ENCODE measurements around the gene ABCA10.
"Not testable (repeated sequence)": the region's sequence is repeated elsewhere in the genome, so short reads cannot be mapped to it uniquely, and the experiment has no call there.

The ABCA10 gene

DNA sequence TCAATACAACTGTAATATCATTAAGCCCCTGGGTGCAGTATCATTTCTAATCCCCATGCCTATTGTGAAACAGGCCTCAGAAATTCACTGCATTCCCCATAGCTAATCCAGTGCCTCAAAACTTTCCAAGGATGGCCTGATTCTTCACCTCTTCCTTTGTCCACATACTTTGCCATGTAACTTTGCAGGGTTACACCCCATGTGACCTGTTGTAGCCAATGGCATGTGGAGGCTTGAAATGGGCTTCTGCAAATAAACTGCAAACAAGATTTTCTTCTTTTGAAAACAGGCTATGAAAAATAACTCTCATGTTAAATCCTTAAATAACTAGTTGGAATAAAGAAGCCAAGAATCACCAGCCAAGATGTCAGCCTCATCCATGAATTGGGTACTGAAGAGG lies 35.9 kb downstream of the ABCA10 start:
- Mint-ChIP-seq H3K4me1 (no peaks in the 10 kb centered on the region), H3K27ac (no peak overlapping the region), H3K27me3 (no peaks in the 10 kb centered on the region), H3K36me3 (peaks cover 5% of the 10 kb centered on the region), H3K9me3 (peaks cover 6% of the 10 kb centered on the region), H3K4me3 (no peak overlapping the region)

DNA sequence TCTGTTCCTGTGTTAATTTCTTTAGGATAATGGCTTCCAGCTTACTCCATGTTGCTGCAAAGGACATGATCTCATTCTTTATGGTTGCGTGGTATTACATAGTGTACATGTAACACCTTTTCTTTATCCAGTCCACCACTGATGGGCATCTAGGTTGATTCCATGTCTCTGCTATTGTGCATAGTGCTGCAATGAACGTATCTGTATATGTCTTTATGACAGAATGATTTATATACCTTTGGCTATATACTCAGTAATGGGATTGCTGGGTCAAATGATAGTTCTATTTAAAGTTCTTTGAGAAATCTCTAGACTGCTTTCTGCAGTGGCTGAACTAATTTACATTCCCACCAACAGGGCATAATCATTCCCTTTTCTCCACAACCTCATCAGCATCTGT lies 39.8 kb downstream of the ABCA10 start:
- Mint-ChIP-seq H3K4me3 (no peak overlapping the region), H3K4me1 (no peaks in the 10 kb centered on the region), H3K9me3 (no peaks in the 10 kb centered on the region), H3K36me3 (peaks cover 3% of the 10 kb centered on the region), H3K27ac (no peak overlapping the region), H3K27me3 (no peaks in the 10 kb centered on the region)

DNA sequence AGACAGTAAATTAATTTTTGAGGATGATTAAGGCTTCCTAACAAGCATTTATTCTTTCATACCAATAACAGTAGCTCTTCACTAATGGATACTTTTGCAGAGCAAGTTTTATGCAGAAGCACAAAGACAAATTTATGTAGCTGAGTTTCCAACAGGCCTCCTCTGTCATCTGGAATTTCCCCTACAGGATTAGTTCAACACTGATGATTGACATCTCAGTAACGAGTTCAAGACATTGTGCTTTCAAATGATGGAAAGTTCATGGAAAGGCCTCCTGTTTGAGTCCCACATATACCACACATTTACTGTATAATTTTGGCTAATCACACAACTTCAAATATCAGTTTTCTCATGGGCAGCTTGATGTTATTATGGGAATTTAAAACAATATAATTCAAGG lies 40.6 kb downstream of the ABCA10 start:
- no peaks in the 10 kb centered on the region for H3K27me3 Mint-ChIP-seq
- H3K27ac Mint-ChIP-seq, result no peak overlapping the region
- no peaks in the 10 kb centered on the region for H3K4me1 Mint-ChIP-seq
- no peak overlapping the region for H3K4me3 Mint-ChIP-seq
- H3K9me3 Mint-ChIP-seq, result no peaks in the 10 kb centered on the region
- H3K36me3 Mint-ChIP-seq, result peaks cover 3% of the 10 kb centered on the region

DNA sequence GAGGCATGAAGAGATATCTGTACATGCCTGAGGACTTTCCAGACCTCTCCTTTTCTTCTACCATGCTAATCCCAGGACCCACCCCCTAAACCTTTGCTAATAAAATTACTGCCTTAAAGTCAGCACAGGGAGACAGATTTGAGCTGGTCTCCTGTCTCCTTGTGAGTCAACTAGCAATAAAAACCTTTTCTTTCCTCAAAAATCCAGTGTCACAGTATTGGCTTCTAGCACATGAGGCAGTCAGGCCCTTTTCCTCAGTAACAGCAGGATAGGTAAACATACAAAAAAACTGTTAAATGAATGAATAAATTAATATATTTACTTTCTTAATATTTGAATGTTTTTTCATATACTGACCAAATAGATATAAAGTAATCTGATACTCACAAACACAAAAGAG lies 41.3 kb downstream of the ABCA10 start:
- Mint-ChIP-seq H3K4me1 (no peaks in the 10 kb centered on the region), H3K9me3 (no peaks in the 10 kb centered on the region), H3K27me3 (no peaks in the 10 kb centered on the region), H3K27ac (no peak overlapping the region), H3K36me3 (peaks cover 1% of the 10 kb centered on the region), H3K4me3 (no peak overlapping the region)

DNA sequence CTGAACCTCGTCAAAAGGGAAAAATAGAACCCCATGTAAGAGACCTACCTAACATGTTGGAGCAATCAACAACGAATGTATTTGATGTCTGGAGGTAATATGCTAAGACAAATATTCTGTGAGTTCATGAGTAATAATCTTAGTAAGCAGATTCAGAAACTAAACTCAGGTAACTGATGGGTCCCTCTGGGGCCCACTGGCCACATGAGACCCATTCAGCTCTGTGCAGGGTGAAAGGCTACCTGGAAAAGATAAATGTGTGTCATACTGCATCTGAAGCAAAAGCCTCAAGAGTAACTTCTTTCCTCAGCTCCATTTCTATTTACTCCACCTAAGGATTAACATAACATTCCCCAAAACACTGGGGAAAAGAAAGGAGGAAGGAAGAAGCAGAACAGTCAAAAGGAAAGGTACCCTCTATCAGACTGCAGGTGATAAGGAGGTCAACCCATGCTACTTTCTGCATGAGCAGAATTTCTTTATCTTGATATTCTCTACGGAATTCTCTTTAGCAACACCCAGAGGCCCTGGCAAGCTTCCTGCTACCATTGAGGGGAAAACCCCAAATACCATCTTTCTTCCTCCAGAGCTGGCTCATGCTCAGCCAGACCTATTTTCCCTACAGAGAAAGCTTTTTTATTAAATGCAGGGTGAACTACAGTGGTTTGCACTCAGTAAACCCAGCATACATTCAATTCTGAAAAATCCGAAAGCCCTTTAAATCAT lies 49.2 kb downstream of the ABCA10 start:
- Mint-ChIP-seq H3K9me3 (no peaks in the 10 kb centered on the region), H3K27me3 (no peaks in the 10 kb centered on the region), H3K36me3 (peaks cover 3% of the 10 kb centered on the region), H3K27ac (no peak overlapping the region), H3K4me3 (no peak overlapping the region), H3K4me1 (no peaks in the 10 kb centered on the region)

DNA sequence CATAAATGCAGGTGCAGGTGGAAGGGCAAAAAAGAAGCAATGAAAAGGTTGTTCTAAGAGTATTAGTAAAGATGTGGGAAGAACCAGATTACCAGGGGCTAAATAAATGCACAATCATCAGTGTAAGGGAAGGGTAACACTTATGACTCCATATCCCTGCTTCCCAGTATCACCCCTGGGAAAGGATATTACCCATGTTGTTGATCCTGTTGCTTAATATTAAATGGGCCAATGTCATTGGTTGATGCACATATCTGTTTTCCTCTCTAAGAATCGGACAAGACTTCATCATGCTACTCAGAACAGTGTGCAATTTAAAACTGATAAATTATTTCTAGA lies 52.2 kb downstream of the ABCA10 start:
- Mint-ChIP-seq H3K9me3 (no peaks in the 10 kb centered on the region), H3K27ac (no peak overlapping the region), H3K4me1 (no peaks in the 10 kb centered on the region), H3K27me3 (no peaks in the 10 kb centered on the region), H3K4me3 (no peak overlapping the region), H3K36me3 (peaks cover 2% of the 10 kb centered on the region)

DNA sequence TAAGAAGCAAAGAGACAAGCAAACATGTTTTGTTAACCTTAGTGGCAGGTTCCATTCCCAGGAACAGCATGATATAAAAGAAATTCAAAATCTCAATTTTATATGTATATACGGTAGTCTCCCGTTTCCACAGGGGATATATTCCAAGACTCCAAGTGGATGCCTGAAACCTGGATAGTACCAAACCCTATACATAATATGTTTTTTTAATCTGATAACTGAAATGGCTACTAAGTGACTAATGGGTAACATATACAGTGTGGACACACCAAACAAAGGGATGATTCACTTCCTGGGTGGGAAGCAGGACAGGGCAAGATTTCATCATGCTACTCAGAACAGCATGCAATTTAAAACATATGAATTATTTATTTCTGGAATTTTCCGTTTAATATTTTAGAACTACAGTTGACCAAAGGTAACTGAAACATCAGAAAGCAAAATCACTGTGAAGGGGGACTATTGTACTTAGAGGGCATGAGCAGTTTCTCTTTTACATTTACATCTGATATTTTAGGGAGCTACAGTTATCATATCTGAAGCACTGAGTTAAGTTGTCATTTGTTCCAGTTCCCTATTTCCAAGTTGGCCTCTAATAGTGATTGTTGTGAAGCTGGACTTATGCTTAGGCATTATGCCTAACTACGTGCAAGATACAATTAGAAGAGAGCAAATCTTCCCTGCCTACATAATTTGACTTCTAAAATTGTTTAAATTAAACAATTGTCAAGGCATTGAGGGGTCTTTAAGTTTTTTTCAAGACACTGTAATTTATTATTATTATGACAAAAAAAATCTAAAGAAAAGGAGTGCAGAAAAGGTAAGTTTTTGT lies 52.8 kb downstream of the ABCA10 start:
- Mint-ChIP-seq H3K27ac (no peak overlapping the region), H3K9me3 (no peaks in the 10 kb centered on the region), H3K36me3 (peaks cover 2% of the 10 kb centered on the region), H3K4me3 (no peak overlapping the region), H3K27me3 (no peaks in the 10 kb centered on the region), H3K4me1 (no peaks in the 10 kb centered on the region)

DNA sequence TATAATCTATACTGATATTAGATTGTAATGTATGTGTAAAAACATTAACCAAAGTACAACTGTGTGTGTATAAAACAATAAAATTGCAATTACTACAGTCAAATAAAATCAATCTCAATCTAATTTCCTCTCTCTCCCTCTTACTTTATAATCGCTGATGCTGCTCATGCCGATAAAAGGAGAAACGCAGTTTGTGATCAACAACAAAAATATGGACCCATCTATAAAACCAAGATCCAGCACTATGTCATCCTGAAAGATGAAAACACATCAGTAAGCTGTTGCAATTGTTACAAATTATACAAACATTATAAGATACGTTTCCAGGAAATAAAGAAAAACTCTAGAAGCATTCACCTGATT lies 53.4 kb downstream of the ABCA10 start:
- Mint-ChIP-seq H3K4me3 (no peak overlapping the region), H3K27ac (no peak overlapping the region), H3K36me3 (peaks cover 2% of the 10 kb centered on the region), H3K4me1 (no peaks in the 10 kb centered on the region), H3K9me3 (no peaks in the 10 kb centered on the region), H3K27me3 (no peaks in the 10 kb centered on the region)

DNA sequence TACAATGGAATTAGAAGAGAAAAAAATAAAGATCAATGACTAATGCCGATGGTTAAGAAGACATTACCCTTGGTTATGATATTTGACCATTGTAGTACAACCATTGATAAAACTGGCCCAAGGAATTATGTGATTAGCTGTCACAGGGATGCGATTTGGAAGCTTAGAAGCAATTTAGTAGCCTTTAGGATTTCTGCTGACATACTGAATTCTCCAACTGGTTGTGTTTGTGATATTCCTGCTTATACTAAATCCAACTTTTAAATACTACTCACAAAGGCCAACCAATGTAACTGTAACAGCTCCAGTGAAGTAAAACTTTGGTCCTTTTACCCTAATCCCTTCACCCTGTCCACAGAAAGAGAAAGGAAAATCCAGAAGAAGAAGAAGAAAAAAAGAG lies 55.5 kb downstream of the ABCA10 start:
- Mint-ChIP-seq H3K9me3 (no peaks in the 10 kb centered on the region), H3K4me1 (no peaks in the 10 kb centered on the region), H3K36me3 (peaks cover 7% of the 10 kb centered on the region), H3K4me3 (no peak overlapping the region), H3K27ac (no peak overlapping the region), H3K27me3 (no peaks in the 10 kb centered on the region)

DNA sequence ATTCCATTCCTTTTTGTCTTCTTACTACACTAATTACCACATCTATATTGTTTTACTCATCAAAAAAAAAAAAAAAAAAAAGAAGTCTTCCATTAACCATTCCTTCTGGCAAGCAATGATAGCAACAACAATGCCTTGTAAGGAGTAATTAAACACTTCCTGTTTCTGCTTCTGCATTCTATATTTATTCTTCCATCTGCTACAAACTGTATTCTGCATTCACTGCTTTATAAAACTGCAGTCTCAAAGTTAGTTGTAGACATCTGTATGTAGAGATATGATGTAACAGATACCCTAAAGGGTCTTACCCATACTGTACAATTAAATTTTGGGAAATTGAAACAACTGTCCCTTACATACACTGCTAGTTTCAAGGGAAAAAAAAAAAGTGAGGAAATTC lies 58.2 kb downstream of the ABCA10 start:
- H3K9me3 Mint-ChIP-seq, result no peaks in the 10 kb centered on the region
- no peak overlapping the region for H3K4me3 Mint-ChIP-seq

DNA sequence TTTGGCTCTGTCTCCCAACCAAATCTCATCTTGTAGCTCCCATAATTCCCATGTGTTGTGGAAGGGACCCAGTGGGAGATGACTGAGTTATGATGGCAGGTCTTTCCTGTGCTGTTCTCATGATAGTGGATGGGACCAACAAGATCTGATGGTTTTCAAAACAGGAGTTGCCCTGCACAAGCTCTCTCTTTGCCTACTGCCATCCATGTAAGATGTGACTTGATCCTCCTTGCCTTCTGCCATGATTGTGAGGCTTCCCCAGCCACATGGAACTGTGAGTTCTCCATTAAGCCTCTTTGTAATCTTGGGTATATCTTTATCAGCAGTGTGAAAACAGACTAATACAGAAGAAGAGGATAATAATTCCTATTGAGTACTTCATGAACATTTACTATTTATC lies 60.0 kb downstream of the ABCA10 start:
- H3K4me1 Mint-ChIP-seq, H3K9me3 Mint-ChIP-seq, H3K4me3 Mint-ChIP-seq, H3K27me3 Mint-ChIP-seq, H3K27ac Mint-ChIP-seq: not testable (repeated sequence)
- peaks cover 12% of the 10 kb centered on the region for H3K36me3 Mint-ChIP-seq

More for the DNA sequence above, 58.2 kb downstream of the ABCA10 start:
- H3K27ac Mint-ChIP-seq, result no peak overlapping the region
- H3K27me3 Mint-ChIP-seq, result no peaks in the 10 kb centered on the region
- H3K4me1 Mint-ChIP-seq, result no peaks in the 10 kb centered on the region
- peaks cover 13% of the 10 kb centered on the region for H3K36me3 Mint-ChIP-seq

DNA sequence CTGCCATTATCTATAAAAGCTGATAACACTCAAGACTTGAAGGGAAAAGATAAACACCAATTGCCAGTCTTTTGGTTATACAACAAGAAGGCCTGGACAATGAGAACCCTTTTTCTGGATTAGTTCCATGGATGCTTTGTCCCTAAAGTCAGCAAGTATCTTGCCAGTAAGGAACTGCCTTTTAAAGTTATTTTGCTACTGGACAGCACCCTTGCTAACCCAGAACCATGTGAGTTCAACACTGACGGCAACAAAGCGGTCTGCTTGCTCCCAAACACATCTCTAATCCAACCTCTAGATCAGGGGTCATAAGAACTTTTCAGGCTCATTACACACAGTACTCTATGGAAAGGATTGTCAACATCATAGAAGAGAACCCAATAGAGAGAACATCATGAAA lies 61.7 kb downstream of the ABCA10 start:
- Mint-ChIP-seq H3K4me1 (no peaks in the 10 kb centered on the region), H3K36me3 (peaks cover 12% of the 10 kb centered on the region), H3K4me3 (no peak overlapping the region), H3K27me3 (no peaks in the 10 kb centered on the region), H3K9me3 (no peaks in the 10 kb centered on the region), H3K27ac (no peak overlapping the region)

DNA sequence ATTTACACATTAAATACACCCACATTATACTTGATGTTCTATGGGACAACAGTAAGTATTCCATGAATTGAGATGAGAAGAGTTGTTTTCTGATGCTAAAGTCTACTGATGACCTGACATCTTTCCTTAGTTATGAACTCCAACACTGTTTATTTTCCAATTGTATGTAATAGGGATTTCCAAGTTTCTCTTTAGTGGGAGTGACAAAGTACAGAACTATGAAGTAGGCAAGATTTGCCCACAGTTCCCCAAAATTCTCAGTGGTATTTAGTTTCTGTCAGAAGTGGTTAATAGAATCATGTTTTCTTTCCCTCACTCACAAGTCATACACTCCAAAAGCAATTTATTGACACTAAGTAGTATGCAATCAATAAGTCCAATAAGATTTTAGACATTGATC lies 64.4 kb downstream of the ABCA10 start:
- peaks cover 10% of the 10 kb centered on the region for H3K36me3 Mint-ChIP-seq
- no peak overlapping the region for H3K27ac Mint-ChIP-seq
- H3K9me3 Mint-ChIP-seq, result no peaks in the 10 kb centered on the region
- no peaks in the 10 kb centered on the region for H3K4me1 Mint-ChIP-seq
- H3K4me3 Mint-ChIP-seq, result no peak overlapping the region
- H3K27me3 Mint-ChIP-seq, result no peaks in the 10 kb centered on the region

DNA sequence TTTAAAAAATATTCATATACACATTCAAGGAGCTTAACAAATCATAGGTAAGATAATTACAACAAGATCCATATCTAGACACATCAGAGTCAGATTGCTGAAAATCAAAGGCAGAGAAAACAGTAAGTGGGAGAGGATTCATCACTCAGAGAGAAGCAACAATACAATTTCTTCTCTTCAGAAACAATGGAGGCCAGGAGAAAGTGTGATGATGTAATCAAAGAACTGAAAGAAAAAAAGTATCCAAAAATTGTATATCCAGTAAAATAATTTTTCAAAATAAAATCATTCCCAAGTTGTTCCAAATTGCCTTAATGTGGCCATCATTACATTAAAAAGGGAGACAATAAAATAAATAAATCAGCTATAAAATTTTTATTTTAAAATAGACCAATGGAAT lies 69.2 kb downstream of the ABCA10 start:
- H3K27ac Mint-ChIP-seq, result no peak overlapping the region
- H3K4me3 Mint-ChIP-seq, result no peak overlapping the region
- no peaks in the 10 kb centered on the region for H3K4me1 Mint-ChIP-seq
- no peaks in the 10 kb centered on the region for H3K27me3 Mint-ChIP-seq
- peaks cover 3% of the 10 kb centered on the region for H3K36me3 Mint-ChIP-seq
- H3K9me3 Mint-ChIP-seq, result no peaks in the 10 kb centered on the region

DNA sequence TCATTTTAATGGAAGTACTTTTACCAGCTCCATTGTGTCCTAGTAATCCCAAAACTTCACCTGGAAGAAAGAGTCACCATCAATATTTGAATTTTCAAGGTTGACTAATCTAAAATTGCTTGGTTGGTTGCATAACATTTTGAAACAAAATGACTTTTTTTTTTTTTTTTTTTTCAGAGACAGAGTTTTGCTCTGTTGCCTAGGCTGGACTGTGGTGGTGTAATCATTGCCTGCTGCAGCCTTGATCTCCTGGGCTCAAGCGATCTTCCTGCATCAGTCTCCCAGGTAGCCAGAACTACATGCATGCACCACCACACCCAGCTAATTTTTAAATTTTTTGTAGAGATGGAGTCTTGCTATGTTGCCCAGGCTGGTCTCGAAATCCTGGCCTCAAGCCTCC lies 74.4 kb downstream of the ABCA10 start:
- Mint-ChIP-seq H3K36me3 (peaks cover 7% of the 10 kb centered on the region), H3K27ac (no peak overlapping the region), H3K4me3 (no peak overlapping the region), H3K4me1 (no peaks in the 10 kb centered on the region), H3K9me3 (no peaks in the 10 kb centered on the region), H3K27me3 (no peaks in the 10 kb centered on the region)

DNA sequence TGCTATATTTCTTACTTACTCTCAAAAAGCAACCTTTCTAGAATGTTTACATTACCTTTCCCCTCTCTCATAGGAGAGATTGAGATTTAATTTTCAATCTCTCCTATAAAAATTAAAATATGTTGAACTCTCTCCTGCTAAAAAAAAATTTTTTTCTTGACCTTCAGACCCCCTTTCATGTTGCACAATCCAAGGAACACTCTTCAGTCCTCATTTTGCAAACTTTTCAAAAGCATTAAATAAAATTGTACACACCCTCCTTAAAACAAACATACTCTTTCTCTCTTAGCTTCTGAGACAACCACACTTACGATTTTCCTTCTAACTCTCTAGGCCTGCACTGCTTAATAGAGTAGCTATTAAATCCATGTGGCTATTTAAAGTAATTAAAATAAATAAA lies 78.3 kb downstream of the ABCA10 start:
- H3K4me1 Mint-ChIP-seq, result no peaks in the 10 kb centered on the region
- H3K36me3 Mint-ChIP-seq, result peaks cover 4% of the 10 kb centered on the region
- no peaks in the 10 kb centered on the region for H3K27me3 Mint-ChIP-seq
- no peaks in the 10 kb centered on the region for H3K9me3 Mint-ChIP-seq
- no peak overlapping the region for H3K4me3 Mint-ChIP-seq
- no peak overlapping the region for H3K27ac Mint-ChIP-seq

DNA sequence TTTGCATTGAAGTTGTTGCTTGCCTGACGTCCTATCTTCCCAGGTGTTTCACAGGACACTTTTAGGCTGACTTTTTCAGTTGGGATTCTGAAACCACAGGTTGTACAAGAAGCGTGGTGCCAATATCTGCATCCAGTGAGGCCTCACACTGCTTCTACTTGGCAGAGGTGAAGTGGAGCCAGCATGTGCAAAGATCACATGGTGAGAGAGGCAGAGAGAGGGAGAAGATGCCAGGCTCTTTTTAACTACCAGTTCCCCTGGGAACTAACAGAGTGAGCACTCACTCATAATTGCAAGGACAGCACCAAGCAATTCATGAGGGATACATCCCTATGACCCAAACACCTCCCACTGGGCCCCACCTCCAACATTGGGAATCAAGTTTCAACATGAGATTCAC lies 81.2 kb downstream of the ABCA10 start:
- H3K4me1 Mint-ChIP-seq, result no peaks in the 10 kb centered on the region
- no peaks in the 10 kb centered on the region for H3K27me3 Mint-ChIP-seq
- H3K4me3 Mint-ChIP-seq, result no peak overlapping the region
- H3K27ac Mint-ChIP-seq, result no peak overlapping the region
- H3K9me3 Mint-ChIP-seq, result no peaks in the 10 kb centered on the region
- peaks cover 4% of the 10 kb centered on the region for H3K36me3 Mint-ChIP-seq

All from activated naive CD4-positive, alpha-beta T cell treated with anti-CD3 and anti-CD28 coated beads, Interleukin-2, amount 50 U/mL, for 24 hours (primary cell).